ENCODE measurements around the gene CACNA1D. TPM values are rescaled to one million over a fixed set of nuclear protein-coding genes. Genes with fewer than 3 reads are reported as not detected.

CACNA1D gene
- total RNA-seq, 1 donor from 2014 or later, result 39.2 TPM

DNA sequence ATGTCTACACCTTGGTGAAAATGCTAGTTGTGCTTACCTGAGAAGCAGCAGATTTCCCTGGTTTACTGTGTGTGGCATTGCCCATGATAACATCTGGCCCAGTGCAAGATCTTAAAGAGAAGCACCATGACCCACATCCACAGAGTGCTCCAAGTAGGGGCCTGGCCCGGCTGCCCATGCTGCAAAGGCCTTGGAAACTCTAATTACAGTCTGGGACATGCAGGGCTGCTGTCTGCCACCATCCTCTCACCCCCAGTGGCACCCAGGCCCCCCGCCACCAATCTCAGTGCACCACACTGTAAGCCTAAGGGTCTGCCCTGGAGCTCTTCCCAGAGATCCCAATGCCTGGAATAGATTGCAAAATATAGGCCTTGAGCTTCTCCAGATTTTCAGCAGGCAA is 219.2 kb downstream of the CACNA1D start:
- DNase-seq (ENCODE audit: low spot score), result no peak

DNA sequence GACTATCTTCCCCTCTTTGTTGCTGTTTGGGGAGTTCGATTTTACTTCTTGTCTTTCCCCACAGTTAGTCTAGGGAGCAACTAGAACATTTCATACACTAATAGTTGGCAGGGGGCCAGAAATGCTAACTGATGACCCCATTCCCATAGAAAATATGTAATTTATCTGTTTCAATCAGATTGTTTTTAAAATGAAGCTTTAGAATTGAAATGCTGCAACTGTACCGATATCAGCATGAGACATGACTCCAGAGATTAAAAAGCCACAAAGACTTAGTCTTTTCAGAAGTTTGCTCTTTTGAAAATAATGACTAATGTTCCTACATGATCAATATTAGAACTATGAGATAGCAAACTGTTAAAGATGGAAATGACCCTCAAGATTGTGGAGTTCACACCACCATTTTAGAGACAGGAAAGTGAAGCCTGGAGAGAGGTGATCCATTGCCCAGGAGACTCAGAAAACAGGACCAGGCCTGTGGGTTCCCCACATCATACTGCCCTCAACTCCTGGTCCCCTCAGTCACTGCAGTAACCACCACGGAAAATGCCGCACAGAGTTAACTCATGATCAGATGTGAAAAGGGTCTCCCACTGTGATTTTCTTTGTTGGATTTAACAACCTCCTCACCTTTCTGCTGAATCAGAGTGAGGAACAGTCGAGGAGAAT is 221.5 kb downstream of the CACNA1D start:
- no peak for DNase-seq (ENCODE audit: low spot score)

GRCh38 chr3:53716998-53717397 is 222.6 kb downstream of the CACNA1D start:
- DNase-seq (ENCODE audit: low spot score), result no peak

DNA sequence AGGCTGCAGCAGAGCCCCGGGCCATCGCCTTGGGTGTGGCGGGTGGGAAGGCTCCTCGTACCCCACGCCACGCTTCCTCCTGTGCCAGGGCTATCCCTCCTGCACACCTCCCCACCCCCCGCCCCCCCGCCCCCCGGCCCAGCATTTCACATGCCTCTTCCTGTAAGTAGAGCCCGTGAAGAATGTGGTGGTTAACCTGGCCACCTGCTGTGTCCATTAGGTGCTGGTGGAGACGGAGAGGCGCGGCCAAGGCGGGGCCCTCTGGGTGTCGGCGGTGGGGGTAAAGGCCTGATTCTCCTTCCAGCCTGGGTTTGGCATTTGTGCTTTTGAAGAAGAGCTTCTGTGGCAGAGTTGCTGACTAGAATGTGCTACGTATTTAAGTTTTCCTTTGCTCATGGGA is 224.1 kb downstream of the CACNA1D start:
- DNase-seq (ENCODE audit: low spot score), result no peak

DNA sequence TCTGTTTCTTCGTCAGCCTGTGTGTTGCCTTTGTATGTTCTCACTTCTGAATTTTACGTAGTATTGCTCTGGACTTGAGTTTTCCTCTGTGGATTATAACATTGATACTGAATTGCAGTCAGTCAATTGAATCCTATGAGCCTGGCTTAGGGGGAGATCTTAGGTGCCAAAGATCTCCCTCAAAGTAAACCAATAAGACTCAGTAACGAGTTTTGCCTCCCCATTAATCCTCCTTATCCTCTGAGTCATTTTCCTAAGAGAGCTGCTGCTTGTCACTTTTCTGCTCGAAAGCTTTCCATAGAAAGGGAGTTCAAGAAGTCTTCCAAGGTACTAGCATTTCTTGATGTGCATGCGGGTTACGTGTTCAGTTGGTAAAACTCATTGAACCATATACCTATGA is 225.4 kb downstream of the CACNA1D start:
- DNase-seq (ENCODE audit: low spot score), result no peak

- no peak for DNase-seq (ENCODE audit: low spot score)
Observed at GRCh38 chr3:53721187-53722119, 227.0 kb downstream of the CACNA1D start.

DNA sequence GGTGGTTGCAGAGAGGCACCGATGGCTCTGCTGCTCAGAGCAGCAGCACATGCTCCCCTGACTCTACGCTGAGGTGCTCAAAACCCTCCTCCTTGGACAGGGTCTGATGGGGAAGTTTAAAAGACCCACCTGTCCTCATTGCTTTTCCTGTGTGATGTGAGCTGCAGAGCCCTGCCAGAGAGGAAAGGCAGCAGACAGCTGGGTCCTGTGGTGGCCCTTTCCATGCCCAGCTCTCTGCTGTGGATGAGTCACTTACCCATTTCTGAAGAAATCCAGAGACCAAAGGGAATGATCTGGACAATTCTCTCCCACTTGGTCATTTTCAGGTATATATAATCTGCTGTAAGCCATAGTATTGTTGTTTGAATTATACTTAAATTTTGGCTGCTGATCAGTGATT is 230.2 kb downstream of the CACNA1D start:
- no peak for DNase-seq (ENCODE audit: low spot score)

DNA sequence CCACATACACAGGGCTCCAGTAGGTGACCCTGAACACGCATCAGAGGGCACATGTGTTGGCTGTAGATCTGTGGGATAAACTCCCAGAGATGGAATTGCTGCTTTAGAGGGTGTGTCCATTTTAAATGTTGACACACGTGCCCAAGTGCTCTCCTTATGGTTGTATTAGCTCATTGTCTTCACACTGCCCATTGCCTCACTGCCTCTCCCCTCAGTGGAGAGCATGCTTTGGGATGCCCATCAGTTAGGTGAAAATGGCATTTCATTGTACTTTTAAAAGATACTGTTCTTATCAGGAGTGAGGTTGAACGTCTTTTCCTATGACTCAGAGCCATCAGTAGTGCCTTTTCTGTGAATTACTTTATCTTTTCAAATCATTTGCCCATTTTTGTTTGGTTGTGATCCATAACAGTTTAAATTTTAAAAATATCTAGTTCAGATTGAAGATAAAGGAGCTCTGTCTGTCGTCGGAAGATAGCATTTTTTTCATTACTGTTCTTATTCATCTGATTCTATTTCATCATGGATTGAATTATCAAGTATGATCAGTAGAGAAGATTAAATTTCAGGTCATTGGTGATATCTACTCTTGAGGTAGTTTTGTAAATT is 231.1 kb downstream of the CACNA1D start:
- no peak for DNase-seq (ENCODE audit: low spot score)

- no peak for DNase-seq (ENCODE audit: low spot score)
Observed at GRCh38 chr3:53726643-53727042, 232.2 kb downstream of the CACNA1D start.

GRCh38 chr3:53728606-53729005 is 234.2 kb downstream of the CACNA1D start:
- no peak for DNase-seq (ENCODE audit: low spot score)

DNA sequence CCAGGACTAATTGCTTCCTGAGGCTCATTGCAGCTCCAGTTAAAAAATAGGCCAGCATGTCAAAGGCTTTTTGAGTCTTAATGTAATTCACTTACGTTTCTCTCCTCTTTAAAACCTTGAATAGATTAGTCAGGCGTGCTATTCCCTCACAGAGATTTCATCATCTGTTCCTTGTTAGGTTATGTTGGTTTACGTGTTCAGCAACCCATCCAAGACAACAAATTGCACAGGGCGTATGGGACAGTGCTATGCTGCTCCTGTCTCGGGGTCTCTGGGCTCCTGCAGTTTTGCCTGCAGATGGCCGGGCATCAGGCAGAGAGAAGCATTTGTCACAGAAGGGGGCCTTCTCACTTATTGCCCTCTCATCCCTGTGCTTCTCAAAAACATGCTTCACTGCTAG is 234.7 kb downstream of the CACNA1D start:
- DNase-seq (ENCODE audit: low spot score), result no peak

DNA sequence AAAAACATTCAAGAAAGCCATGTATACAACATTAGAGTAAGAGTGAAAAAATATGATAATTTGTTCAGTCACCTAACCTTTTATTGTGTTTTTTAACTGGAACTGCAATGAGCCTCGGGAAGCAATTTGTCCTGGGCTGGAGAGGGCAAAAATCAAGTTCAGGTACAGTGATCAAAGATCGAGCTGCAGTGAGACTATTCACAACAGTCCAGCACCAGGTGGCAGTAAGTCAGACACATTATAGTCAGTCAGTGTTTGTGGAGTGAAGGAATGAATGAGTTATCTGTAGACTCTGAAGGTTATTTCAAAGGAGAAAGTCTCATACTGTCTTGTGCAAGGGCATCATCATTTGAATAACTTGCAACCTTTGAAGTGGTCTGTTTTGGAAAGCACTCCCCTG is 235.2 kb downstream of the CACNA1D start:
- DNase-seq (ENCODE audit: low spot score), result no peak

GRCh38 chr3:53730576-53730975 is 236.2 kb downstream of the CACNA1D start:
- DNase-seq (ENCODE audit: low spot score), result no peak

GRCh38 chr3:53731934-53732624 is 237.7 kb downstream of the CACNA1D start:
- no peak for DNase-seq (ENCODE audit: low spot score)

DNA sequence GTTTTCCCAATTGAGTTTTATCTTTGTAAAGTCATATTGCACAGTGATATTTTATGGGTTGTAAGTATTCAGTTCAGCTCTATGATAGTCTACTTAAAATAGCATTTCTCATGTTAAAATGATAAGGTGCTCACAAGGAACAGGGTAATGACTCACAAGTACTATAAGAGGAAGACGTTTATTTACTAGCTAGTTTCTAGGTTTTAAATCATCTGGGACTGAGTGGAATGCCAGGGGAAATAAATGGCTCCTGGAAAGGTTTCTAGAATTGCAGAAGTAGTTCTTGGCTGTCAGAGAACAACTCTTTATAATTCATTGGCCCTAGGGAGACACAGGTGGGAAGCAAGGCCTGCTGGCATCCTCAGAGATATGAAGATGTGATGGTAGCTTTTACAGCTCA is 239.0 kb downstream of the CACNA1D start:
- DNase-seq (ENCODE audit: low spot score), result no peak

DNA sequence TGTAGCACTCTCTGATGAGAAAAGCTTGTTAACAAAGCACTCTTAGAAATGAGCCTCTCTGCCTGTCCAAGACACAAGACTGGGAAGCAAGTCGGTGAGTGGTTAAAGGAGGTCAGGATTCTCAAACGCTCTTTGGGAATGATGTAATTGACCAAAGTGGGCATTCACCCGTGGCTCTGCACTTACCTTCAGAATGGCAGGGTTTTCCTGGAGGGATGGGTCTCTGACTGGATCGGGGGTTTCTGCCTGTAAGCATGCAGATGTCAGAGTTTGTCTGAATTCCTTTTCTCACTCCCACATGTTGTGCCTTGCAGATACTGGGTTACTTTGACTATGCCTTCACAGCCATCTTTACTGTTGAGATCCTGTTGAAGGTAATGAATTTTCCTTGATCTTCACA is 245.6 kb downstream of the CACNA1D start:
- DNase-seq (ENCODE audit: low spot score), result no peak

GRCh38 chr3:53740956-53741355 is 246.5 kb downstream of the CACNA1D start:
- no peak for DNase-seq (ENCODE audit: low spot score)

DNA sequence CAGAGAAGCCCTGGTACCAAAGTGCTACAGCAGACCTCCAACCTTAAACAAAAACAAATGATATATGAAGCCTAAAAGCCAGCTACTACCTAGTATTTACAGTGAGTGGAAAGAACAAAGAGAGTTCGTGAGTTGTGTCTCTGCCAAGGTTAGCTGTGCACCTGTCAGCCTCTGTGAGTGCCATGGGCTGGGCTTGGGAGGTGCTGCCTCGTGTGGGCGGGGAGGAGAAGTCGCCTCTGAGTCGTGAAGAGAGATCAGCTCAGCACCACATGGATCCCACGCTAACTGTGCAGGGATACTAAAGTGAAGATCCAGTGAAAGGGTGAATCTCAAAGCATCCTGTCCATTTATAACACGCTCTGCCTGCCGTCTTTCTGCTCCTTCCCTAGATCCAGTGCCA is 249.9 kb downstream of the CACNA1D start:
- DNase-seq (ENCODE audit: low spot score), result no peak

- DNase-seq (ENCODE audit: low spot score), result no peak
Observed at GRCh38 chr3:53747559-53747958, 253.1 kb downstream of the CACNA1D start.

DNA sequence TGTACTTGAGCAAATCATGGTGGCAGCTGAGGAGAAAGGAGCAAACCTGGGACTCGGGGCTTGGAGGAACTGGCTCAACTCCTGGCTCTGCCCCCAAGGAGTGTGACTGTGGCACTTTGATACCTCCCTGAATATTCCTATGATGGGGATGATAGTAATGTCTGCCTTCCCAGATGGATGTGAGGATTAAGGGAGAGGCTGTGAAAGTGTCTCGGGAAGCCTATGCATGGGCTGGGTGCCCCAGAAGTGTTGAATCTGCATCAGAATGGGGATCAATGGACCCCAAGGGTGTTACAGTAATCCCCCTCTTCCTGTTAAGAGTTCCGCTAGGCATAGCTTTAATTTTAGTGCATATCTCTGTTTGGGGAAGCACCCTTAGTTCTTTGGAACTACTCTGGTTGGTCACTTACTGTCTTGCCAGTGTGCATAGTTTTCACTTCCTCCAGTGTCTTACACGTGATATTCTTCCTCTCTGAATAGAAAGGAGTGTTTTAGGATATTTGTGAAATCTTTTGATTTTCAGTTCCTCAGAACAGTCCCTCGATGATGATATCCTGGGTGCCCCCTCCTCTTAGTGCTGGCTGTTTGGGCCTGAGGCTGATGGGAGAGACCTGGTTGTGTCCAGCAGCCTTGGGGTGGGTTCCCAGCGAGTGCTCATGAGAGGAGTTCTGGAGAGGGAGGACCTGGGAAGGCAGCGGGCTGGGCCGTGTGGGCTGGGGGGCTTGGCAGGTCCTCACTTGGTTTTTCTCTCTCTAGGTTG is 254.3 kb downstream of the CACNA1D start:
- DNase-seq (ENCODE audit: low spot score), result no peak

- DNase-seq (ENCODE audit: low spot score), result no peak
Observed at GRCh38 chr3:53749448-53749847, 255.0 kb downstream of the CACNA1D start.
